Measurements from ENCODE around the gene STPG4.

GRCh38 chr2:47190188-47190881 lies 35.2 kb upstream of the STPG4 start:
- TF ChIP-seq CTCF (conservative IDR thresholded peaks at IDR 0.05): no peak
- no peak for TF ChIP-seq EZH2 (IDR thresholded peaks at IDR 0.05; ENCODE audit: low read depth)
